MM.1S (cell line): ENCODE data around the gene SS18L1.

Source experiments
- DNase-seq: peaks from one replicate; pipeline ENCODE4 v3.0.0-alpha.2; 2015
- H2AFZ ChIP-seq: fragments of 300-600 bp; sonication (generic); 2 replicates; pipeline ENCODE4 v1.6.0; 2016; ENCODE audit warnings: antibody characterized with exemption, low read length
- H3F3A ChIP-seq: fragments of 300-600 bp; sonication (generic); 2 replicates; pipeline ENCODE4 v1.6.1; 2016; ENCODE audit warnings: mild to moderate bottlenecking, antibody characterized with exemption, low read length, moderate library complexity, mixed read lengths; ENCODE audit not compliant: insufficient read depth
- H3K27ac ChIP-seq: fragments of 300-600 bp; sonication (generic); 2 replicates; pipeline ENCODE4 v1.5.1; 2016; ENCODE audit warnings: mild to moderate bottlenecking, low read length
- H3K27me3 ChIP-seq: fragments of 300-600 bp; sonication (generic); replicated peaks from 2 replicates; pipeline ENCODE4 v1.6.0; 2016; ENCODE audit warnings: low read length; ENCODE audit not compliant: insufficient read depth
- H3K36me3 ChIP-seq: fragments of 300-600 bp; sonication (generic); replicated peaks from 2 replicates; pipeline ENCODE4 v1.6.1; 2016; ENCODE audit warnings: mild to moderate bottlenecking, low read length, mixed read lengths; ENCODE audit not compliant: insufficient read depth
- H3K4me1 ChIP-seq: fragments of 300-600 bp; sonication (generic); 2 replicates; pipeline ENCODE4 v1.6.1; 2016; ENCODE audit warnings: low read length, mixed read lengths
- H3K4me2 ChIP-seq: fragments of 300-600 bp; sonication (generic); 2 replicates; pipeline ENCODE4 v1.6.0; 2016; ENCODE audit warnings: low read depth, low read length
- H3K4me3 ChIP-seq: fragments of 300-600 bp; sonication (generic); 2 replicates; pipeline ENCODE4 v1.5.1; 2016; ENCODE audit warnings: low read length, mixed read lengths
- H3K79me2 ChIP-seq: fragments of 300-600 bp; sonication (generic); 2 replicates; pipeline ENCODE4 v1.6.1; 2016; ENCODE audit warnings: mixed run types, low read length, mixed read lengths
- H3K9ac ChIP-seq: fragments of 300-600 bp; sonication (generic); 2 replicates; pipeline ENCODE4 v1.6.1; 2016; ENCODE audit warnings: low read length, mixed read lengths
- H3K9me2 ChIP-seq: fragments of 300-600 bp; sonication (generic); replicated peaks from 2 replicates; pipeline ENCODE4 v1.6.1; 2016; ENCODE audit warnings: mild to moderate bottlenecking, low read length, mixed read lengths; ENCODE audit not compliant: insufficient read depth
- H3K9me3 ChIP-seq: fragments of 300-600 bp; sonication (generic); replicated peaks from 2 replicates; pipeline ENCODE4 v1.6.1; 2016; ENCODE audit warnings: mild to moderate bottlenecking, low read length, mixed read lengths; ENCODE audit not compliant: insufficient read depth
- H4K20me1 ChIP-seq: fragments of 300-600 bp; sonication (generic); 2 replicates; pipeline ENCODE4 v1.6.1; 2016; ENCODE audit warnings: mild to moderate bottlenecking, low read length, moderate library complexity, mixed read lengths; ENCODE audit not compliant: insufficient read depth
- CTCF ChIP-seq: fragments of 300-600 bp; sonication (generic); IDR thresholded peaks from 2 replicates; pipeline ENCODE4 v1.5.1; 2016; ENCODE audit warnings: antibody characterized with exemption, low read length, mixed read lengths
- EZH2 ChIP-seq: fragments of 300-600 bp; sonication (generic); optimal IDR thresholded peaks from 2 replicates; pipeline ENCODE3; 2017; ENCODE audit warnings: low read depth, mild to moderate bottlenecking, antibody characterized with exemption, low read length, mixed read lengths
- EZH2phosphoT487 ChIP-seq: fragments of 300-600 bp; sonication (generic); IDR thresholded peaks from 2 replicates; pipeline ENCODE4 v1.6.1; 2018; ENCODE audit warnings: antibody characterized with exemption, low read length

SS18L1 gene

DNA sequence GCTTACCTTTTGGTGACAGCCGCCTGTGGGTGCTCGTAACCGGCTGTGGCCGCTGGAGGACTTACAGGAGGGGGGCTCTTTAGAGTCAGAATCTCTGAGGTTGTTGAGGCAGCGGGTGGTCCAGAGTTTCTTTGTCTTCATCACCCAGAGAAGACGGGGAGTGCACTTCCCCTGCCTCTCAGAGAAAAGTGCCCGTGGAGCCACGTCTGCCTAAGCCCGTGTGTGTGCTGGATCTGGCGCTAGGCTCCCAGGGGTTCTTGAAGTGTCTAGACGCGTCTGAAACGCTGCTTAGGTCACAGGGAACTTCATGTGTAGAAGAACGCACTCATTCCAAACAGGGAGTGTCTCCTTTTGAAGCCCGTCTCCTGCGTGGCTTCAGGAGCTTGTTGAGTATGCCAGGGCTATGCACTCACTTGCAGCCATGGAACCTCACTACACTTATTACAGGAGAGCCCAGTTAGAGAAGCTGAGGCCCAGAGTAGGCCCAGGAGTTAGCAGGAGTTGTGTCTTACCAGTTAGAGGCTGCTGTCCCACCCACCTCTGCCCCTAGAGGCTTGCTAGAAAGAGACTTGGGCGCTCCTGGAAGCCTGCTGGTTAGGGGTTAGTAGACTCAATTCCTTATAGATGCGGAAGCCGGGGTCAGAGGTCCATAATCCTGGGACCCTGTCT lies 20.0 kb upstream of the SS18L1 start:
- H3K27ac ChIP-seq = no peak overlapping the region

DNA sequence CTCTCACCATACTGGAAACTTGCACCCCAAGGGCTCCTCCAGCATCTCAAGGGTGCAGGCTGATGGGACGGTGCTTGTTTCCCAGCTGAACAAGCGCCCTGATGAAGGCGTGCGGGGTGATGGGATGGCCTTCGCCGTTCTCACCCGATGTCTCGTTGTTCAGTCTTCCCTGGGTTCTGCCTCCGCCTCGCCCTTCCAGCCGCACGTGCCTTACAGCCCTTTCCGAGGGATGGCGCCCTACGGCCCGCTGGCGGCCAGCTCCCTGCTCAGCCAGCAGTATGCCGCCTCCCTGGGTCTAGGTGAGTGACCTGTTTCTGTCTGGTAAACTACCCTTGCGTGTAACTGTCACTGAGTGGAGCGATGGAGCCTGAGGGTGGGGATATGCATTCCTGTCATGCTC lies 17.4 kb upstream of the SS18L1 start:
- Histone ChIP-seq H3K4me3 (no peak overlapping the region), H3K36me3 (peaks cover 4% of the 10 kb centered on the region; the same call in 1 of the 2 replicates), H4K20me1 (peaks cover 10% of the 10 kb centered on the region; the same call in 1 of the 2 replicates), H3K27me3 (no peaks in the 10 kb centered on the region), H3K4me2 (no peak overlapping the region), H3K9me3 (no peaks in the 10 kb centered on the region), H3K9ac (no peak overlapping the region), H3K4me1 (peaks cover 6% of the 10 kb centered on the region; the same call in 1 of the 2 replicates), H3K9me2 (no peaks in the 10 kb centered on the region), H3F3A (peaks cover 6% of the 10 kb centered on the region; the same call in 1 of the 2 replicates), H3K27ac (no peak overlapping the region), H2AFZ (no peak overlapping the region), H3K79me2 (peaks cover 31% of the 10 kb centered on the region)
- no peak for TF ChIP-seq EZH2
- no peak for DNase-seq

More for the DNA sequence above, 20.0 kb upstream of the SS18L1 start:
- peaks cover 6% of the 10 kb centered on the region; the same call in 1 of the 2 replicates for H3K4me1 ChIP-seq
- H3K9me3 ChIP-seq = no peaks in the 10 kb centered on the region
- DNase-seq = no peak
- TF ChIP-seq CTCF = no peak
- no peak for TF ChIP-seq EZH2
- TF ChIP-seq EZH2phosphoT487 = no peak
- H2AFZ ChIP-seq = no peak overlapping the region
- peak overlapping the region; percentile 53; the same call in 1 of the 2 replicates for H3K9ac ChIP-seq
- peak overlapping the region; percentile 65 for H3K4me3 ChIP-seq
- peaks cover 11% of the 10 kb centered on the region; the same call in 1 of the 2 replicates for H3K27me3 ChIP-seq
- peak overlapping the region; percentile 91; the same call in 1 of the 2 replicates for H3K4me2 ChIP-seq
- peaks cover 4% of the 10 kb centered on the region; the same call in 1 of the 2 replicates for H3K36me3 ChIP-seq
- peaks cover 31% of the 10 kb centered on the region for H3K79me2 ChIP-seq
- peaks cover 10% of the 10 kb centered on the region; the same call in 1 of the 2 replicates for H4K20me1 ChIP-seq
- no peaks in the 10 kb centered on the region for H3K9me2 ChIP-seq
- peaks cover 6% of the 10 kb centered on the region; the same call in 1 of the 2 replicates for H3F3A ChIP-seq

GRCh38 chr20:62127799-62128198 lies 15.8 kb upstream of the SS18L1 start:
- no peak overlapping the region for H3K27ac ChIP-seq
- no peak overlapping the region for H3K4me2 ChIP-seq

More at GRCh38 chr20:62127799-62128198, 15.8 kb upstream of the SS18L1 start:
- Histone ChIP-seq H3K79me2 (peaks cover 34% of the 10 kb centered on the region), H3K27me3 (no peaks in the 10 kb centered on the region), H2AFZ (no peak overlapping the region), H3K4me3 (no peak overlapping the region), H3F3A (no peaks in the 10 kb centered on the region), H3K9me2 (no peaks in the 10 kb centered on the region), H3K9ac (no peak overlapping the region), H3K4me1 (peaks cover 6% of the 10 kb centered on the region; the same call in 1 of the 2 replicates), H3K9me3 (no peaks in the 10 kb centered on the region), H3K36me3 (peaks cover 4% of the 10 kb centered on the region; the same call in 1 of the 2 replicates), H4K20me1 (peaks cover 10% of the 10 kb centered on the region; the same call in 1 of the 2 replicates)
- no peak for TF ChIP-seq CTCF
- TF ChIP-seq EZH2 = no peak
- TF ChIP-seq EZH2phosphoT487 = no peak
- no peak for DNase-seq
